ENCODE data around the gene SPEF1. TPM values are rescaled to one million over a fixed set of nuclear protein-coding genes. Genes with fewer than 3 reads are reported as not detected.

SPEF1 gene
- total and polyA plus RNA-seq, 2 of the 13 experiments (the other 11 are each of a cell fraction or from before 2014, with no cell fraction given), result 0.11 to 0.27 TPM

DNA sequence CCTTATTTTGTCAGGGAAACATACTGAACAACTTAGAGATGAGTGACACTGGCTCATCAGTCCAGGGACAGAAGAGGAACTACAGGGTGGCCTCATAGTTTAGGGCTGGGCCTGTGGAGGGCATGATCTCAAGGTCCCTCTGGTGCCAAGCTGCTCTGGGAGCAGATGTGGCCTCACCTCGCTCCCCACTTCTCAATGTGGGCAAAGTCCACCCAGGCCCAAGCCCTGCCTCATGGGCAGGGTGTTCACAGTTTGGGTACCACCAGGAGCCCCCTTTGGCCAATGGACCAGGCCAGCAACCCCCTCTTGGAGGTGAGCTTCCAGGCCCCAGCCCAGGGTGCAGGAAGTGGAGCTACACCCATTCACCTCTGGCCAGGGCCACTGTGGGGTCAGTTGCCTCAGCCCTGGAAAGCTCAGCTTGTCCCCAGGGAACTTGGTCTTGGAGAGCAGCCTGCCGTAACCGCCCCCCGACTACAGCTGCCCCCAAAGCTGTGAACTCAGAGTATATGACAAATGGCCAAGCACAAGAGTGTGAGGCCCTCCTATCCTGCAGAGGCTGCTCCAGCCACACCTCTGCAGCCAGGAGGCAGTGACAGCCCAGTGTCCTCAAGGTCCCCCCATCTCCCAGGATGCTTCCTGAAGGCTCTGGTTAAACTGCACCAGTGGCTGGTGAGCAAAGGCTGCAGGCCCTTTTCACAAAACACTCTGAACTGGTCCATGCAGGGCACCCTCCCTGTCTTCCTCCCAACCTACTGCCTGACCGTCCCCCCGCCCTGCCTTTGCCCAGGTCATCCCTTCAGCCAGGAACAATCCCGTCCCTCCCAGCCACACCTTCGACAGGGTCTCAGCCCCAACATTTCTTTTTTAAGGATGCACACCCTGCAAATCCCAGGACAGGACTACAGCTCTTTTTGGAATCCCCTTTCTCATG lies 17.3 kb downstream of the SPEF1 start:
- H3K4me2 ChIP-seq (ENCODE audit: low read depth, low read length), result no peak overlapping the region
- no peak overlapping the region for H3K9ac ChIP-seq (ENCODE audit: insufficient read depth, low read depth, low read length)
- 96% methylated on average over 8 of the region's 8 CpGs for WGBS (ENCODE audit: low lambda C conversion rate)
- FAIRE-seq, result peak; percentile 4
- no peak overlapping the region for H2AFZ ChIP-seq (ENCODE audit: low read length)
- ChIA-PET CTCF (ENCODE audit: low intra/inter-chr PET ratio, low total read pairs) (no interaction called here), POLR2A (interaction anchor here (1.3 kb wide), 1 partner anchor 17 kb away, joined by 3 read pairs; the partner anchor contains the start of gene SPEF1)
- H3K4me1 ChIP-seq (ENCODE audit: insufficient read depth, low read length), result peaks cover 48% of the 10 kb centered on the region
- no peaks in the 10 kb centered on the region for H4K20me1 ChIP-seq (ENCODE audit: insufficient read depth, low read length)
- ATAC-seq, result no peak
- no peak overlapping the region for H3K4me3 ChIP-seq (replicated peaks in 1 of 3; ENCODE audit: insufficient read depth in 1 of 3, low read depth in 2 of 3, low read length in 3 of 3)
- in situ Hi-C loops (cut with HindIII; ENCODE audit: extremely low pct_ligation_motif_present, low pct_unique_long_range_greater_than_20kb) (no loop called here), intact Hi-C loops (cut with micrococcal nuclease; ENCODE audit: unreplicated experiment) (no loop called here)
- no TSS peak for BruUV-seq (replicated peaks)
- H3K9me3 ChIP-seq (ENCODE audit: low read length), result no peaks in the 10 kb centered on the region
- H3K27me3 ChIP-seq (ENCODE audit: control insufficient read depth in 1 of 2, insufficient read depth in 2 of 2, low read length in 2 of 2), result no peaks in the 10 kb centered on the region
- peaks cover 24% of the 10 kb centered on the region for H3K79me2 ChIP-seq (ENCODE audit: insufficient read depth, low read length)
- DNase-seq (ENCODE audit: low spot score), result no peak
- peaks cover 12 to 14% of the 10 kb centered on the region in 2 experiments; a peak in 4 of 5 replicates for H3K36me3 ChIP-seq (replicated peaks in 1 of 2; ENCODE audit: control insufficient read depth in 1 of 2, insufficient read depth in 2 of 2, low read length in 2 of 2)
- no peak overlapping the region for H3K27ac ChIP-seq (ENCODE audit: extremely low read length, insufficient read depth, low read length)
- TF ChIP-seq KDM2A (CRISPR knock-in tag; IDR thresholded peaks at IDR 0.05; ENCODE audit: borderline replicate concordance, low read depth), result no peak
- TF ChIP-seq YEATS2 (CRISPR knock-in tag; IDR thresholded peaks at IDR 0.05; ENCODE audit: borderline replicate concordance), result no peak
- no peak for TF ChIP-seq HNRNPK (IDR thresholded peaks at IDR 0.05; ENCODE audit: low read depth, low read length, poor library complexity, severe bottlenecking)
- TF ChIP-seq SMARCE1 (IDR thresholded peaks at IDR 0.05; ENCODE audit: borderline replicate concordance), result no peak
- TF ChIP-seq, protein P1, sequence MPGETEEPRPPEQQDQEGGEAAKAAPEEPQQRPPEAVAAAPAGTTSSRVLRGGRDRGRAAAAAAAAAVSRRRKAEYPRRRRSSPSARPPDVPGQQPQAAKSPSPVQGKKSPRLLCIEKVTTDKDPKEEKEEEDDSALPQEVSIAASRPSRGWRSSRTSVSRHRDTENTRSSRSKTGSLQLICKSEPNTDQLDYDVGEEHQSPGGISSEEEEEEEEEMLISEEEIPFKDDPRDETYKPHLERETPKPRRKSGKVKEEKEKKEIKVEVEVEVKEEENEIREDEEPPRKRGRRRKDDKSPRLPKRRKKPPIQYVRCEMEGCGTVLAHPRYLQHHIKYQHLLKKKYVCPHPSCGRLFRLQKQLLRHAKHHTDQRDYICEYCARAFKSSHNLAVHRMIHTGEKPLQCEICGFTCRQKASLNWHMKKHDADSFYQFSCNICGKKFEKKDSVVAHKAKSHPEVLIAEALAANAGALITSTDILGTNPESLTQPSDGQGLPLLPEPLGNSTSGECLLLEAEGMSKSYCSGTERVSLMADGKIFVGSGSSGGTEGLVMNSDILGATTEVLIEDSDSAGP (CRISPR knock-in tag; IDR thresholded peaks at IDR 0.05; ENCODE audit: borderline replicate concordance), result peak; percentile 25; the same call in 1 of the 2 replicates
- TF ChIP-seq EHMT2 (IDR thresholded peaks at IDR 0.05; ENCODE audit: borderline replicate concordance, low read depth, low read length), result no peak
- no peak for TF ChIP-seq ETV5 (CRISPR knock-in tag; IDR thresholded peaks at IDR 0.05; ENCODE audit: borderline replicate concordance)
- TF ChIP-seq SPEN (CRISPR knock-in tag; IDR thresholded peaks at IDR 0.05; ENCODE audit: low read depth), result 0 out of 2 replicates have a peak, but pooled peaks have one; percentile 32
- no peak for TF ChIP-seq ISX (CRISPR knock-in tag; conservative IDR thresholded peaks at IDR 0.05)
- TF ChIP-seq, protein P2, sequence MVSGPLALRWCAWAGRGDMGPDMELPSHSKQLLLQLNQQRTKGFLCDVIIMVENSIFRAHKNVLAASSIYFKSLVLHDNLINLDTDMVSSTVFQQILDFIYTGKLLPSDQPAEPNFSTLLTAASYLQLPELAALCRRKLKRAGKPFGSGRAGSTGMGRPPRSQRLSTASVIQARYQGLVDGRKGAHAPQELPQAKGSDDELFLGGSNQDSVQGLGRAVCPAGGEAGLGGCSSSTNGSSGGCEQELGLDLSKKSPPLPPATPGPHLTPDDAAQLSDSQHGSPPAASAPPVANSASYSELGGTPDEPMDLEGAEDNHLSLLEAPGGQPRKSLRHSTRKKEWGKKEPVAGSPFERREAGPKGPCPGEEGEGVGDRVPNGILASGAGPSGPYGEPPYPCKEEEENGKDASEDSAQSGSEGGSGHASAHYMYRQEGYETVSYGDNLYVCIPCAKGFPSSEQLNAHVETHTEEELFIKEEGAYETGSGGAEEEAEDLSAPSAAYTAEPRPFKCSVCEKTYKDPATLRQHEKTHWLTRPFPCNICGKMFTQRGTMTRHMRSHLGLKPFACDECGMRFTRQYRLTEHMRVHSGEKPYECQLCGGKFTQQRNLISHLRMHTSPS (CRISPR knock-in tag; IDR thresholded peaks at IDR 0.05; ENCODE audit: low read depth), result peak; percentile 69
- no peak for TF ChIP-seq HMG20B (CRISPR knock-in tag; conservative IDR thresholded peaks at IDR 0.05)
- TF ChIP-seq ZNF205 (CRISPR knock-in tag; IDR thresholded peaks at IDR 0.05), result no peak
- no peak for TF ChIP-seq ZNF577 (CRISPR knock-in tag; IDR thresholded peaks at IDR 0.05; ENCODE audit: borderline replicate concordance, low read depth)
- TF ChIP-seq RXRA (CRISPR knock-in tag; IDR thresholded peaks at IDR 0.05), result peak; percentile 25; the same call in 1 of the 2 replicates
- TF ChIP-seq ZNF547 (CRISPR knock-in tag; IDR thresholded peaks at IDR 0.05), result no peak
- TF ChIP-seq PCBP1 (IDR thresholded peaks at IDR 0.05; ENCODE audit: borderline replicate concordance, low read depth, low read length), result no peak
